NCI-H748 treated with DMSO at 0.1 percent for 48 hours (cell line): ENCODE measurements around the gene NSUN7.

ENCODE experiments used
- DNase-seq: peaks from one replicate; lab custom pipeline; 2025; lab: John Stamatoyannopoulos, UW

The NSUN7 gene

GRCh38 chr4:40846532-40846931 lies 96.8 kb downstream of the NSUN7 start:
- DNase-seq = no peak

- DNase-seq = no peak
Measured at GRCh38 chr4:40848251-40848650, 98.5 kb downstream of the NSUN7 start.

- no peak for DNase-seq
Measured at GRCh38 chr4:40848940-40849339, 99.2 kb downstream of the NSUN7 start.

GRCh38 chr4:40850496-40850895 lies 100.7 kb downstream of the NSUN7 start:
- no peak for DNase-seq

GRCh38 chr4:40856277-40856839 lies 106.6 kb downstream of the NSUN7 start:
- DNase-seq = no peak

GRCh38 chr4:40856840-40857362 lies 107.1 kb downstream of the NSUN7 start:
- DNase-seq = peak; percentile 36

- DNase-seq = no peak
Measured at GRCh38 chr4:40857956-40858355, 108.2 kb downstream of the NSUN7 start.

GRCh38 chr4:40858962-40859361 lies 109.2 kb downstream of the NSUN7 start:
- DNase-seq = no peak
